ENCODE data around the gene LAMC1.

GRCh38 chr1:183012301-183012994 lies 10.8 kb upstream of the LAMC1 start:
- TF ChIP-seq POLR2A (IDR thresholded peaks at IDR 0.05) (no peak), CTCF (IDR thresholded peaks at IDR 0.05) (no peak)

Measured in lower leg skin (tissue), 3 donors.